BLaER1 treated with 17β-estradiol and CSF1 and Interleukin-3, amounts not matched to agents 10 nM and 100 nM (cell line): ENCODE results near the gene EMC8.
A peak's percentile ranks its signal among the peaks of the same experiment; 100 is the strongest.
"Not testable (repeated sequence)": the region's sequence is repeated elsewhere in the genome, so short reads cannot be mapped to it uniquely, and the experiment has no call there.

Experiments
- H3K27ac ChIP-seq, 11 experiments: shearing (Covaris generic); formaldehyde crosslinking; 2 replicates each; pipeline ENCODE4 v1.8.1; 2022
- H3K27me3 ChIP-seq, 11 experiments: shearing (Covaris generic); formaldehyde crosslinking; 2 replicates each; pipeline ENCODE4 v1.8.1; 2022
- H3K36me3 ChIP-seq, 11 experiments: shearing (Covaris generic); formaldehyde crosslinking; 2 replicates each; pipeline ENCODE4 v1.8.1; 2022
- H3K4me1 ChIP-seq, 10 experiments: shearing (Covaris generic); formaldehyde crosslinking; 2 replicates each; pipeline ENCODE4 v1.8.1; 2022
- H3K4me2 ChIP-seq, 11 experiments: shearing (Covaris generic); formaldehyde crosslinking; 2 replicates each; pipeline ENCODE4 v1.8.1; 2022
- H3K4me3 ChIP-seq, 10 experiments: shearing (Covaris generic); formaldehyde crosslinking; 2 replicates each; pipeline ENCODE4 v1.8.1; 2022
- H3K9ac ChIP-seq, 11 experiments: shearing (Covaris generic); formaldehyde crosslinking; 2 replicates each; pipeline ENCODE4 v1.8.1; 2022
- H3K9me3 ChIP-seq, 11 experiments: shearing (Covaris generic); formaldehyde crosslinking; replicated peaks in 1 of 11; 2 replicates each; pipeline ENCODE4 v1.8.1; 2022
- H4K20me1 ChIP-seq, 11 experiments: shearing (Covaris generic); formaldehyde crosslinking; 2 replicates each; pipeline ENCODE4 v1.8.1; 2022
- Cebpa-rat ChIP-seq, 11 experiments: shearing (Covaris generic); IDR thresholded peaks; 2 replicates each; pipeline ENCODE4 v1.8.1; 2022

EMC8 gene

GRCh38 chr16:85809645-85810044 lies 10.3 kb upstream of the EMC8 start:
- Histone ChIP-seq H3K27me3 (peaks cover 6 to 25% (median 21%) of the 10 kb centered on the region in 11 experiments; a peak in 20 of 22 replicates), H3K36me3 (peaks cover 27 to 40% (median 28%) of the 10 kb centered on the region in 11 experiments), H3K4me1 (peaks cover 0 to 9% (median 1%) of the 10 kb centered on the region in 10 experiments; a peak in 6 of 20 replicates), H3K4me3 (no peak overlapping the region), H3K4me2 (peak overlapping the region in 4 of 11 experiments; percentile 15 to 40 (median 36); a peak in 6 of 22 replicates), H3K9me3 (peaks cover 0 to 9% (median 4%) of the 10 kb centered on the region in 11 experiments; a peak in 7 of 22 replicates), H4K20me1 (peaks cover 6 to 67% (median 23%) of the 10 kb centered on the region in 11 experiments; a peak in 18 of 22 replicates), H3K27ac (no peak overlapping the region), H3K9ac (peak overlapping the region in 1 of 11 experiments; percentile 29; a peak in 1 of 22 replicates)
- no peak for TF ChIP-seq Cebpa-rat (IDR thresholded peaks at IDR 0.05)

GRCh38 chr16:85808926-85809325 lies 9.6 kb upstream of the EMC8 start:
- Histone ChIP-seq H3K4me1 (peaks cover 0 to 9% (median 1%) of the 10 kb centered on the region in 10 experiments; a peak in 6 of 20 replicates), H3K27me3 (peaks cover 6 to 25% (median 21%) of the 10 kb centered on the region in 11 experiments; a peak in 20 of 22 replicates), H3K4me2 (peak overlapping the region in 5 of 11 experiments; percentile 15 to 40 (median 34); a peak in 5 of 22 replicates), H3K9me3 (peaks cover 0 to 9% (median 4%) of the 10 kb centered on the region in 11 experiments; a peak in 7 of 22 replicates), H4K20me1 (peaks cover 9 to 74% (median 30%) of the 10 kb centered on the region in 11 experiments; a peak in 18 of 22 replicates), H3K27ac (no peak overlapping the region), H3K9ac (peak overlapping the region in 1 of 11 experiments; percentile 29; a peak in 1 of 22 replicates), H3K4me3 (no peak overlapping the region), H3K36me3 (peaks cover 33 to 47% (median 35%) of the 10 kb centered on the region in 11 experiments)
- TF ChIP-seq Cebpa-rat (IDR thresholded peaks at IDR 0.05) = no peak

- peaks cover 42 to 49% (median 43%) of the 10 kb centered on the region in 11 experiments for H3K36me3 ChIP-seq
- peaks cover 16 to 77% (median 38%) of the 10 kb centered on the region in 11 experiments; a peak in 21 of 22 replicates for H4K20me1 ChIP-seq
- not testable (repeated sequence) for H3K9me3 ChIP-seq, H3K4me2 ChIP-seq, H3K9ac ChIP-seq, H3K4me3 ChIP-seq, H3K27ac ChIP-seq, H3K4me1 ChIP-seq
- H3K27me3 ChIP-seq = peaks cover 6 to 21% (median 18%) of the 10 kb centered on the region in 11 experiments; a peak in 20 of 22 replicates
These were observed 8.8 kb upstream of the EMC8 start for GRCh38 chr16:85808104-85808503.

- H3K4me1 ChIP-seq, H3K27ac ChIP-seq, H3K9me3 ChIP-seq, H3K9ac ChIP-seq, H3K4me2 ChIP-seq, H3K4me3 ChIP-seq: not testable (repeated sequence)
- H3K27me3 ChIP-seq = peaks cover 6 to 19% (median 11%) of the 10 kb centered on the region in 11 experiments; a peak in 20 of 22 replicates
- H4K20me1 ChIP-seq = peaks cover 16 to 77% (median 45%) of the 10 kb centered on the region in 11 experiments; a peak in 21 of 22 replicates
- H3K36me3 ChIP-seq = peaks cover 49 to 56% (median 51%) of the 10 kb centered on the region in 11 experiments
These were observed 8.0 kb upstream of the EMC8 start for GRCh38 chr16:85807340-85807739.

- Histone ChIP-seq H4K20me1 (peaks cover 24 to 77% (median 53%) of the 10 kb centered on the region in 11 experiments), H3K27ac (no peak overlapping the region), H3K4me3 (no peak overlapping the region), H3K9me3 (peaks cover 0 to 9% (median 4%) of the 10 kb centered on the region in 11 experiments; a peak in 7 of 22 replicates), H3K4me1 (peaks cover 2 to 13% (median 11%) of the 10 kb centered on the region in 10 experiments; a peak in 15 of 20 replicates), H3K9ac (no peak overlapping the region), H3K36me3 (peaks cover 57 to 64% (median 59%) of the 10 kb centered on the region in 11 experiments), H3K27me3 (peaks cover 0 to 11% (median 3%) of the 10 kb centered on the region in 11 experiments; a peak in 16 of 22 replicates), H3K4me2 (no peak overlapping the region)
- no peak for TF ChIP-seq Cebpa-rat (IDR thresholded peaks at IDR 0.05)
These were observed 7.2 kb upstream of the EMC8 start for GRCh38 chr16:85806539-85806938.

GRCh38 chr16:85805442-85806045 lies 6.2 kb upstream of the EMC8 start:
- no peak overlapping the region for H3K4me2 ChIP-seq
- TF ChIP-seq Cebpa-rat (IDR thresholded peaks at IDR 0.05) = no peak
- peaks cover 64 to 73% (median 66%) of the 10 kb centered on the region in 11 experiments for H3K36me3 ChIP-seq

GRCh38 chr16:85803570-85803969 lies 4.2 kb upstream of the EMC8 start:
- Histone ChIP-seq H4K20me1 (peaks cover 50 to 78% (median 70%) of the 10 kb centered on the region in 11 experiments), H3K4me3 (no peak overlapping the region), H3K27ac (no peak overlapping the region), H3K27me3 (no peaks in the 10 kb centered on the region), H3K9ac (no peak overlapping the region; a peak in 1 of 22 replicates), H3K9me3 (peaks cover 0 to 9% (median 4%) of the 10 kb centered on the region in 11 experiments; a peak in 7 of 22 replicates), H3K36me3 (peaks cover 64 to 68% (median 66%) of the 10 kb centered on the region in 11 experiments), H3K4me1 (peaks cover 11 to 23% (median 20%) of the 10 kb centered on the region in 10 experiments), H3K4me2 (no peak overlapping the region)
- no peak for TF ChIP-seq Cebpa-rat (IDR thresholded peaks at IDR 0.05)

More at GRCh38 chr16:85805442-85806045, 6.2 kb upstream of the EMC8 start:
- Histone ChIP-seq H3K9me3 (peaks cover 0 to 9% (median 4%) of the 10 kb centered on the region in 11 experiments; a peak in 7 of 22 replicates), H3K4me3 (no peak overlapping the region), H3K9ac (no peak overlapping the region), H3K27me3 (0 out of 22 replicates have a peak, but pooled peaks cover 0 to under 1% (median 0%) of the 10 kb centered on the region in 11 experiments), H3K4me1 (peaks cover 12 to 23% (median 20%) of the 10 kb centered on the region in 10 experiments), H4K20me1 (peaks cover 34 to 77% (median 63%) of the 10 kb centered on the region in 11 experiments), H3K27ac (no peak overlapping the region)

- Histone ChIP-seq H3K4me2 (peak overlapping the region; percentile 87 to 99 (median 97)), H3K4me1 (peaks cover 24 to 47% (median 32%) of the 10 kb centered on the region in 10 experiments), H3K36me3 (peaks cover 60 to 72% (median 66%) of the 10 kb centered on the region in 11 experiments), H3K27me3 (no peaks in the 10 kb centered on the region), H3K9me3 (no peaks in the 10 kb centered on the region), H4K20me1 (peaks cover 71 to 94% (median 87%) of the 10 kb centered on the region in 11 experiments), H3K4me3 (peak overlapping the region; percentile 95 to 100 (median 99)), H3K27ac (peak overlapping the region; percentile 96 to 99 (median 98)), H3K9ac (peak overlapping the region; percentile 96 to 100 (median 99))
- TF ChIP-seq Cebpa-rat (IDR thresholded peaks at IDR 0.05) = no peak
These were observed 951 bp upstream of the EMC8 start for GRCh38 chr16:85800321-85800669.
